A673 (cell line): ENCODE data around the gene MYOF.

Experiments
- CTCF ChIP-seq: fragments of 300-800, 200-600 bp; sonication (generic); conservative IDR thresholded peaks from 2 replicates; pipeline ENCODE4 v1.5.1; 2017; ENCODE audit warnings: low read depth, mild to moderate bottlenecking, antibody characterized with exemption, low read length, moderate library complexity, mixed read lengths
- EZH2 ChIP-seq: fragments of 200-600 bp; sonication (generic); IDR thresholded peaks from 2 replicates; pipeline ENCODE4 v1.6.1; 2017; ENCODE audit warnings: borderline replicate concordance, low read depth, mild to moderate bottlenecking, mixed read lengths, antibody characterized with exemption, low read length; ENCODE audit not compliant: poor library complexity, severe bottlenecking

GRCh38 chr10:93452143-93452542 is 30.0 kb downstream of the MYOF start:
- TF ChIP-seq EZH2, result no peak
- no peak for TF ChIP-seq CTCF
